H1 (cell line): Measurements from ENCODE around the gene VSTM4.

Source experiments
- CTCF ChIP-seq, 3 experiments: IDR thresholded peaks; 1 replicate in 2 of 3; 2 replicates in 1 of 3; pipeline versions ENCODE4 v1.5.1 to v1.6.1; 2011; ENCODE audit warnings: low read length in 3 of 3, mild to moderate bottlenecking in 3 of 3, inconsistent platforms in 2 of 3, low read depth in 1 of 3, moderate library complexity in 1 of 3; ENCODE audit not compliant: insufficient read depth in 1 of 3; ENCODE audit errors: control extremely low read depth in 1 of 3
- GABPA ChIP-seq: IDR thresholded peaks from 2 replicates; pipeline ENCODE4 v1.6.1; 2011; ENCODE audit warnings: mild to moderate bottlenecking, low read length, moderate library complexity, borderline replicate concordance; ENCODE audit not compliant: insufficient read depth
- RFX5 ChIP-seq: IDR thresholded peaks from 2 replicates; pipeline ENCODE4 v1.6.1; 2011; ENCODE audit warnings: low read depth, low read length, improper control_type of control experiment, borderline replicate concordance

- TF ChIP-seq GABPA (no peak), CTCF (IDR thresholded peaks at IDR 0.05; ENCODE audit: control extremely low read depth in 1 of 3, insufficient read depth in 1 of 3, low read depth in 1 of 3, low read length in 3 of 3) (no peak), RFX5 (no peak)
Measured at GRCh38 chr10:49151025-49151445, 35.7 kb upstream of the VSTM4 start.
